Fibroblast of villous mesenchyme (primary cell): Measurements from ENCODE around the gene AUTS2. TPM values are rescaled to one million over a fixed set of nuclear protein-coding genes. Genes with fewer than 3 reads are reported as not detected.

ENCODE experiments used
- DNase-seq: peaks from one replicate; pipeline ENCODE4 v3.0.0-alpha.2; 2010; ENCODE audit warnings: low read depth
- H3K4me3 ChIP-seq: 2 replicates; pipeline ENCODE4 v1.5.1; 2011; ENCODE audit warnings: low read depth, mild to moderate bottlenecking, low read length
- CTCF ChIP-seq: IDR thresholded peaks from 2 replicates; pipeline ENCODE4 v1.5.1; 2012; ENCODE audit warnings: low read depth, mild to moderate bottlenecking, low read length; ENCODE audit not compliant: insufficient read depth
- total RNA-seq: library from RNA; depleted of rRNA; stranded (reverse); fragments of >200 nt; gene quantifications from 2 replicates; pipeline ENCODE4 v1.2.3, GENCODE V29; 2012

Gene AUTS2
- total RNA-seq, 1 donor = 3.9 TPM

GRCh38 chr7:70680743-70681468 lies 1082.6 kb downstream of the AUTS2 start:
- peak; percentile 8 for DNase-seq
- H3K4me3 ChIP-seq = no peak overlapping the region
- no peak for TF ChIP-seq CTCF

GRCh38 chr7:70681469-70682350 lies 1083.4 kb downstream of the AUTS2 start:
- peak; percentile 6 for DNase-seq
- no peak for TF ChIP-seq CTCF
- H3K4me3 ChIP-seq = no peak overlapping the region

- no peak for TF ChIP-seq CTCF
- DNase-seq = no peak
- no peak overlapping the region for H3K4me3 ChIP-seq
Measured at GRCh38 chr7:70684173-70684572, 1085.9 kb downstream of the AUTS2 start.

- peak overlapping the region; percentile 21 for H3K4me3 ChIP-seq
- no peak for DNase-seq
- TF ChIP-seq CTCF = no peak
Measured at GRCh38 chr7:70693321-70693685, 1095.0 kb downstream of the AUTS2 start.

- peak overlapping the region; percentile 42 for H3K4me3 ChIP-seq
- no peak for TF ChIP-seq CTCF
- DNase-seq = peak; percentile 33
Measured at GRCh38 chr7:70693686-70694433, 1095.6 kb downstream of the AUTS2 start.

- no peak for TF ChIP-seq CTCF
- peak overlapping the region; percentile 61 for H3K4me3 ChIP-seq
- peak; percentile 12 for DNase-seq
Measured at GRCh38 chr7:70694434-70694970, 1096.2 kb downstream of the AUTS2 start.
